ENCODE measurements around the gene DSTYK.
"Not testable (repeated sequence)": the region's sequence is repeated elsewhere in the genome, so short reads cannot be mapped to it uniquely, and the experiment has no call there.

DSTYK gene

DNA sequence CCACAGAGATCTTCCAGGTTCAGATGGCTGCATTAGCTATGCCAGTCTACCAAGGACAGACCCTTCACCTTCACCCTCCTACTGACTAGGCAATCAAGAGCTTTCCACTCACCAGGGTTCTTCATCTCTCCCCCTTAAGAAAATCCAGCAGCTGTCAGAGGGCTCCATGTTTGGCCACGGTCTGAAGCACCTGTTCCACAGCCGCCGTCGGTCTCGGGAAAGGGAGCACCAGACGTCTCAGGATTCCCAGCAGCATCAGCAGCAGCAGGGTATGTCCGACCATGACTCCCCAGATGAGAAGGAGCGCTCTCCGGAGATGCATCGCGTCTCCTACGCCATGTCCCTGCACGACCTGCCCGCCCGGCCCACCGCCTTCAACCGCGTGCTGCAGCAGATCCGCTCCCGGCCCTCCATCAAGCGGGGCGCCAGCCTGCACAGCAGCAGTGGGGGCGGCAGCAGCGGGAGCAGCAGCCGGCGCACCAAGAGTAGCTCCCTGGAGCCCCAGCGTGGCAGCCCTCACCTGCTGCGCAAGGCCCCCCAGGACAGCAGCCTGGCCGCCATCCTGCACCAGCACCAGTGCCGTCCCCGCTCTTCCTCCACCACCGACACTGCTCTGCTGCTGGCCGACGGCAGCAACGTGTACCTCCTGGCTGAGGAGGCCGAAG lies 30.0 kb upstream of the DSTYK start:
- no peak for DNase-seq

DNA sequence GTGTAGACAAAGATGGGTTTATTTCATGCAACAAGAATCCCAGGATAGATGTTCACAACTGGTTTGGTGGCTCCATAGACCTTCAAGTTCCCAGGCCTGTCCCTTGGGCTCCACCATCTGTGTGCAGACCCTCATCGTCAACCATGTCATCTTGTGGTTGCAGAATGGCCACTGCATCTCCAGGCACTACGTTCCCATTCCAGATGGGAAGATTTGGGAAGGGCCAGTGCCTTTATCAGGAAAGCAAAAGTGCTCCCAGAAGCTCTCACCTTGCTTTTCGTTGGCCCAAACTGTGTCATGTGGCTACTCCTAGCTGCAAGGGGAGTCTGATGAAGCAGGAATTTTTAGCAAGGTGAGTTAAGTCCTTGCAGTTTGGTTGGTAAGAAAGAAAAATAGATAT lies 29.1 kb upstream of the DSTYK start:
- DNase-seq: no peak

DNA sequence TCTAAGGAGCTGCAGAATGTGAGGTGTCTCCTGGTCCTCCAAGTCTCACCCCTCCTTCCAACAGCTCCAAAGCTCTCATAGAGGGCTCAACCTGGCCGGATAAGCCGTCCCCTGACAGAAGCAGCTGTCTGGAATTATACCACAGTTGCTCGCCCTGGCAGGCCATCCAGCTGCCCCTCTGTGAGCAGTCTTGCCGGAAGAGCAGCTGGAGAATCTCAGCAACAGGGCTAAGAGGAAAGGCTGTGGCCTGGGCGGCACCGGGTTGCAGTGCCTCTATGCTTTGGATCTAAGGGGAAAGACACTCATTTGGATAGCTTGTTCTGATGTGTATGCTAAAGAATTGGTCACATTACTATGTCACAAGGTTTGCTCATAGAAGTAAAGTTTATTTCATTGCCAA lies 28.6 kb upstream of the DSTYK start:
- no peak for DNase-seq

- no peak for DNase-seq
Observed at GRCh38 chr1:205239078-205239477, 27.6 kb upstream of the DSTYK start.

GRCh38 chr1:205237526-205238484 lies 26.3 kb upstream of the DSTYK start:
- no peak for DNase-seq

GRCh38 chr1:205236951-205237475 lies 25.5 kb upstream of the DSTYK start:
- DNase-seq: no peak

DNA sequence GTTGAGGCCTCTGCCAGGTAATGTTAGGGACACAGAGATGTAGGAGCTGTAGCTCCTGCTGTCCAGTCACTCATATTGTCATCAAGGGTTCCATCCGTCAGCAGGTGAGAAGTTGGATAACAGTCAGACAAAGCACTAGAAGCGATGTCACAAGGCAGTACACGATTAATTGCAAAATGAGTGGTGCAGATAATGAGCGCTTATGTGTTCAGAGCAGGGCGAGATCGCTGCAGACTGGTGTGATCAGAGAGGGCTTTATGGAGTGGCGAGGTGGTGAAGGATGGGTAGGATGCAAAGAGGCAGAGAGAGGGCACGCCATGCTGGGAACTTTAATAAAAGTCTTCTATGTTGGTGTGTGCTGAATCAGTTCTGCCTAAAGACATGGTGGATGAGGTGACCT lies 25.0 kb upstream of the DSTYK start:
- no peak for DNase-seq

DNA sequence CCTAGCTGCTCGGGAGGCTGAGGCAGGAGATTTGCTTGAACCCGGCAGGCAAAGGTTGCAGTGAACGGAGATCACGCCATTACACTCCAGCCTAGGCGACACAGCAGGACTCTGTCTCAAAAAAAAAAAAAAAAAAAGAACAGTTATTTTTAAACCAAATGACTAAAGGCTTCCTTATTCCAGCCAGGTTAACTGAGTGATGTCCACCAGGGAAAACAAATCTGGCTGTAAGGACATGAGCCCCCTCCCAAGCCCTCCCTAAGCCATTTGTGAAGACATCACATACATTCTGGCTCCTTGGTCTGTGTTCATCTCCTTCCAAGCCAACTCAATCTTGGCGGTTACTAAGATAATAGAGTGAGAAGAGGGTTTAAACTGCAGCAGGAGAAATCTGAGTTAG lies 24.4 kb upstream of the DSTYK start:
- DNase-seq: no peak

GRCh38 chr1:205233986-205234385 lies 22.5 kb upstream of the DSTYK start:
- not testable (repeated sequence) for DNase-seq

GRCh38 chr1:205232945-205233397 lies 21.5 kb upstream of the DSTYK start:
- DNase-seq: no peak

DNA sequence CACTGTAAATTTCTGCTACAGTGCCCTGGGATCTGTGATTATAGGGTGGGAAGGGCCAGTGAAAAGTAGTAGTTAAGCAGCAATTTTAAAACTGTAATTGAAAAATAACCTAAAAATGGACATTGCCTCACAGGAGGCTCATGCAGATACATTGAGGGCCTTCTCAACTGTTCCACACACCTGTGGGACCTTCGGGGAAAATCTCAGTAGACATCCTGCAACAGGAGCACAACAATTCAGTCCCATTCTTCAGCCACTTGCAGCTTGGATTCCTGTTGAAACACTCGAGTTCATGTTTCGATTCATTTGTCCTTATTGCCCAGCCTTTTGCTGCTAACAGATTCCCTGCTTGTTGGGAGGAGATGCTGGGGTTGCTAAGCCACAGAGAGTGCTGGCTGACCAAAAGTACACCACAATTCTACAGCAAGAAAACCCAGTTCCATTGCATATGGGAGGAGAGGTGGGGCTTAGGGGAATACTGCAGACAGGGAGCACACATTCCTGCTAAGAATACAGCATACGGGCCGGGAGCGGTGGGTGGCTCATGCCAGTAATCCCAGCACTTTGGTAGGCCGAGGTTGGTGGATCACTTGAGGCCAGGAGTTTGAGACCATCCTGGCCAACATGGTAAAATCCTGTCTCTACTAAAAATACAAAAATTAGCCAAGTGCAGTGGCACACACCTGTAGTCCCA lies 20.8 kb upstream of the DSTYK start:
- DNase-seq: no peak

GRCh38 chr1:205230982-205231381 lies 19.5 kb upstream of the DSTYK start:
- no peak for DNase-seq

- DNase-seq: no peak
Observed at GRCh38 chr1:205229916-205230700, 18.6 kb upstream of the DSTYK start.

DNA sequence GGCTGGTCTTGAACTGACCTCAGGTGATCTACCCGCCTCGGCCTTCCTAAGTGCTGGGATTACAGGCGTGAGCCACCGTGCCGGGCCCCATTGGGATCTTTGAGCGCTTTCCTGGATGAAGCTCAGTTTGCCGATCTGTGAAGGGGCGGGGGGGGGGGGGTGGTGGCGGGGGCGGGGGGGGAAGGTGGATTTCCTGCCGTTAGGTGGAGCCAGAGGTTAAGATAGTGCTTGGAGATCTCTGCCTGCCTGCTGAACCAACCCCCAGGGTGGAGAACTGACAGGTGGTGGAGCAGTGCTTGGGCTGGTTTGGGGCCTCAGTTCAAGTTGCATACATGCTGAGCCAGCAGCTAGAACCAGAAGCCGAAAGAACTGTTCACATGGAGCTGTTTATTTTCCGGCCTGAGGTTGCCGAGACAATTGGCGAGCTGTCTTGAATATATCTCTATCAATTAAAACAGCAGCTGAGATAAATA lies 17.9 kb upstream of the DSTYK start:
- DNase-seq: peak; percentile 71 to 80

DNA sequence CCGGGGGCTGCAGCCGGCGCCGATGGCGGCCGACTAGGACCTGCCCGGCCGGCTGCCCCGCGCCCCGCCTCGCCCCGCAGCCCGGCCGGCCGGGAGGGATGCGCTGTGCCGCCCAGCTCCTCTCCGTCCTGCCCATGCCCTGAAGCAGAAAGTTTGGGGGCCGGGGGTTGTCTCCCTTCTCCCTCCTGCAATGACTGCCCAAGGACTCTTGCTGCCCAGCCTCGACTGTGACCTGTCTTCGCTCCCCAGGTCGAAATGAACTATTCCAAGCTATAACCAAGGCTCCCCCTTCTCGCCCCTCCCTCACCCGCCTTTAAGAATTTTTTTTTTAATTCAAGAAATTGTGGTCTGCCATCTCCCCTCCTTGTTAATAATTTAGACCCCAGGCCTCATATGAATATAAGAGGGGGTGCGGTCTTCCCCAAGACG lies 16.6 kb upstream of the DSTYK start:
- no peak for DNase-seq

- peak; percentile 76 to 83 for DNase-seq
Observed at GRCh38 chr1:205227584-205228013, 16.1 kb upstream of the DSTYK start, which contains the start of gene TMCC2. Gene TMCC2, plus strand, starts transcription at chr1:205227946. Its CDS starts 619 bp downstream, at chr1:205228565.

DNA sequence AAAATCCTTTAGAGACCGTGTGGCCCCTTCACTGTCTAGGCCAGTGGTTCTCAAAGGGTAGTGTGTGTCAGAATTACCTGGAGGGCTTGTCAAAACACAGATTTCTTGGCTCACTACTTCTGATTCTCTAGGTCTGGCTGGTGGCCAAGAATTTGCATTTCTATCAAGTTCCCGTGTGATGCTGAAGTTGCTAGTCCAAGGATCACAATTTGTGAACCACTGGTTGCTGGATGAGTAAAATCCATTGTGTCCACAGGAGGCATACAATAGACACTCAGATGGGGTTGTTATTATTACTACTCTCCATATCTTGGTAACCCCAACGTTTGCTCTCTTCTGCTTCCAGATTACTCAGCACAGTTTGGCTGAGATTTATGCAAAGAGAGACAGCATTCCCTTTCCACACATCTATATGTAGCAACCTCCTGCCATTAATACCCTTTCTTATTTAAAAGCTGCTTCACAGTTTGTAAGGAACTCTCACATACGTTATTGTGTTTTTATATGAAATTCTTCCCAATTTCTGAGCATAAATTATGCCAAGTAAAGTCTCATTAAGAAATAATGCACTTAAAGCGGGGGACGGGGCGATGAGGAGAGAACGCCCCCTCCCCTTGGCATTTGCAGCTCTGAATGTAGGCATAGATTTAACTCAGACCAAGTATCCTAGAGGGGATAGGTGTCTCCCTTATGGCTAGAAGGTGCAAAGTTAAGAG lies 15.5 kb upstream of the DSTYK start:
- no peak for DNase-seq

DNA sequence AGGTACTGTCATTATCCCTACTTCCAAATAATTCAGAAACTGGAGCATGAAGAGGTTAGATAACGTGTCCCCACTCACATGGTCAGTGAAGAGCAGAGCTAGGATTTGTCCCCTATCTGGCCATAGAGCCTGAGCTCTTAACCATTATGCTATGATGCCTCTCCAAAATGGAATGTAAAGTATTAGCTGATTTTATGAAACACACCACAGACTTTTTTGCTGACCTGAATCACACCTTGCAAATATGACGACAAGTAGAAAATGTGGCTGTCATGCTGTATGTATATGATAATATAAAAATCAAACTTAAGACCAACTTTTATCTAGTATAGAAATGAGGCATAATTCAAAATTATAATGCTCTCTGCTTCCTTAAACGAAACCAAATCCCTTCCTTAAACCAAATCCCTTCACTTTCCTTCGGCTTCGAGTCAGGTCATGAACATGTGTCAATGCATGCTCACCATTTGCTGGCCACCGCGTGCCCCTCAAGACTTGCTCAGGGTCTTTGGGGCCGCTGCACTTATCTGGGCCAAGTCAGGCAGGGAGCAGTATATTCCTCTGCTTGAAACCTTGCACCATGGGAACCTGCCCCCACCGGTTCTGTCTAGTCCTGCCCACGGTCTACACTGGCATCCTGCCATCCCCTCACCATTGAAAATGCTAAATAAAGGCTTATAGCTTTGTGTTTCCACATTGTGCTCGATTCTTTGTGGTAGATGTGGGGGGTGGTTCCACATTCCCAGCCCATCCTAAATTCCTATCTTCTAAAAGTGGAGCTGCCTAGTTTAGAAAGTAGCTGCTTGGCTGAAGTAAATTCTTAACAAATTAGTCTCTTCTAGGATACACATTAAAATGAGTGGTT lies 14.6 kb upstream of the DSTYK start:
- no peak for DNase-seq

- no peak for DNase-seq
Observed at GRCh38 chr1:205224736-205225135, 13.2 kb upstream of the DSTYK start.

GRCh38 chr1:205220421-205220820 lies 8.9 kb upstream of the DSTYK start:
- DNase-seq: no peak
